ENCODE results near the gene USP30.
"Not testable (repeated sequence)": the region's sequence is repeated elsewhere in the genome, so short reads cannot be mapped to it uniquely, and the experiment has no call there.

Gene USP30

GRCh38 chr12:109047081-109047805 is 5.1 kb upstream of the USP30 start:
- Histone ChIP-seq H3K36me3 (ENCODE audit: control insufficient read depth, insufficient read depth, low read length) (no peaks in the 10 kb centered on the region), H3K27me3 (replicated peaks; ENCODE audit: control insufficient read depth, insufficient read depth, low read length) (no peaks in the 10 kb centered on the region), H3K4me3 (replicated peaks; ENCODE audit: low read depth, low read length) (no peak overlapping the region)
- DNase-seq (ENCODE audit: extremely low read depth, insufficient read length): no peak
- no peak for TF ChIP-seq CTCF (IDR thresholded peaks at IDR 0.05; ENCODE audit: insufficient read depth, low read length, poor library complexity, severe bottlenecking)

DNA sequence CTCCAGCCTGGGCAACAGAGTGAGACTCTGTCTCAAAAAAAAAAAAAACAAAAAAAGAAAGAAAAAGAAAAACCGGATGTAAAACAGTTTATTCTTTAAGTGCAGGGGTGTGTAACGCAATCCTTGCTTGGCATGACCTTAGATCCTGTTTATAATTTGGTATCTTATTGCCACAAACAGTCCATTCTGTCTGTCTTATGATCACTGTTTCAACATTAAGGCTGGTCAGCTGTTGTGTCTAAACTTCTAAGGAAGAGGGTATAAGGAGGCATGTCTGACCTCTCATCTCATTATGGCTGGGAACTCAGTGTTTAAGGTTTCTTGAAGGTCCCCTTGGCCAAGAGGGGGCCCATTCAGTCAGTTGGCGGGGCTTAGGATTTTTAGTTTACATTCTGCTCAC is 3.7 kb upstream of the USP30 start:
- not testable (repeated sequence) for H3K4me3 ChIP-seq (replicated peaks; ENCODE audit: low read depth, low read length); H3K36me3 ChIP-seq (ENCODE audit: control insufficient read depth, insufficient read depth, low read length); H3K27me3 ChIP-seq (replicated peaks; ENCODE audit: control insufficient read depth, insufficient read depth, low read length); DNase-seq (ENCODE audit: extremely low read depth, insufficient read length)

- H3K27me3 ChIP-seq (replicated peaks; ENCODE audit: control insufficient read depth, insufficient read depth, low read length); H3K4me3 ChIP-seq (replicated peaks; ENCODE audit: low read depth, low read length); DNase-seq (ENCODE audit: extremely low read depth, insufficient read length); H3K36me3 ChIP-seq (ENCODE audit: control insufficient read depth, insufficient read depth, low read length): not testable (repeated sequence)
Measured at GRCh38 chr12:109049794-109050193, 2.6 kb upstream of the USP30 start.

GRCh38 chr12:109052097-109052413 is 321 bp upstream of the USP30 start:
- Histone ChIP-seq H3K27me3 (replicated peaks; ENCODE audit: control insufficient read depth, insufficient read depth, low read length) (no peaks in the 10 kb centered on the region), H3K36me3 (ENCODE audit: control insufficient read depth, insufficient read depth, low read length) (no peaks in the 10 kb centered on the region), H3K4me3 (replicated peaks; ENCODE audit: low read depth, low read length) (peak overlapping the region; percentile 87)
- no peak for DNase-seq (ENCODE audit: extremely low read depth, insufficient read length)
- TF ChIP-seq CTCF (IDR thresholded peaks at IDR 0.05; ENCODE audit: insufficient read depth, low read length, poor library complexity, severe bottlenecking): no peak

GRCh38 chr12:109053382-109054123 is 1.2 kb downstream of the USP30 start:
- Histone ChIP-seq H3K36me3 (ENCODE audit: control insufficient read depth, insufficient read depth, low read length) (no peaks in the 10 kb centered on the region), H3K27me3 (replicated peaks; ENCODE audit: control insufficient read depth, insufficient read depth, low read length) (no peaks in the 10 kb centered on the region), H3K4me3 (replicated peaks; ENCODE audit: low read depth, low read length) (peak overlapping the region; percentile 87)
- DNase-seq (ENCODE audit: extremely low read depth, insufficient read length): peak; percentile 26
- no peak for TF ChIP-seq CTCF (IDR thresholded peaks at IDR 0.05; ENCODE audit: insufficient read depth, low read length, poor library complexity, severe bottlenecking)

- peak overlapping the region; percentile 87 for H3K4me3 ChIP-seq (replicated peaks; ENCODE audit: low read depth, low read length)
- not testable (repeated sequence) for H3K36me3 ChIP-seq (ENCODE audit: control insufficient read depth, insufficient read depth, low read length); DNase-seq (ENCODE audit: extremely low read depth, insufficient read length); H3K27me3 ChIP-seq (replicated peaks; ENCODE audit: control insufficient read depth, insufficient read depth, low read length)
Measured at GRCh38 chr12:109054124-109054513, 1.7 kb downstream of the USP30 start.

GRCh38 chr12:109054520-109054919 is 2.1 kb downstream of the USP30 start:
- no peak for DNase-seq (ENCODE audit: extremely low read depth, insufficient read length)
- no peak for TF ChIP-seq CTCF (IDR thresholded peaks at IDR 0.05; ENCODE audit: insufficient read depth, low read length, poor library complexity, severe bottlenecking)
- Histone ChIP-seq H3K36me3 (ENCODE audit: control insufficient read depth, insufficient read depth, low read length) (no peaks in the 10 kb centered on the region), H3K27me3 (replicated peaks; ENCODE audit: control insufficient read depth, insufficient read depth, low read length) (no peaks in the 10 kb centered on the region), H3K4me3 (replicated peaks; ENCODE audit: low read depth, low read length) (peak overlapping the region; percentile 87)
